Measurements from ENCODE around the gene FBXO2.

GRCh38 chr1:11645670-11646265 is 8.5 kb downstream of the FBXO2 start:
- TF ChIP-seq POLR2A (IDR thresholded peaks at IDR 0.05) = no peak
- TF ChIP-seq, protein P1, sequence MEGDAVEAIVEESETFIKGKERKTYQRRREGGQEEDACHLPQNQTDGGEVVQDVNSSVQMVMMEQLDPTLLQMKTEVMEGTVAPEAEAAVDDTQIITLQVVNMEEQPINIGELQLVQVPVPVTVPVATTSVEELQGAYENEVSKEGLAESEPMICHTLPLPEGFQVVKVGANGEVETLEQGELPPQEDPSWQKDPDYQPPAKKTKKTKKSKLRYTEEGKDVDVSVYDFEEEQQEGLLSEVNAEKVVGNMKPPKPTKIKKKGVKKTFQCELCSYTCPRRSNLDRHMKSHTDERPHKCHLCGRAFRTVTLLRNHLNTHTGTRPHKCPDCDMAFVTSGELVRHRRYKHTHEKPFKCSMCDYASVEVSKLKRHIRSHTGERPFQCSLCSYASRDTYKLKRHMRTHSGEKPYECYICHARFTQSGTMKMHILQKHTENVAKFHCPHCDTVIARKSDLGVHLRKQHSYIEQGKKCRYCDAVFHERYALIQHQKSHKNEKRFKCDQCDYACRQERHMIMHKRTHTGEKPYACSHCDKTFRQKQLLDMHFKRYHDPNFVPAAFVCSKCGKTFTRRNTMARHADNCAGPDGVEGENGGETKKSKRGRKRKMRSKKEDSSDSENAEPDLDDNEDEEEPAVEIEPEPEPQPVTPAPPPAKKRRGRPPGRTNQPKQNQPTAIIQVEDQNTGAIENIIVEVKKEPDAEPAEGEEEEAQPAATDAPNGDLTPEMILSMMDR (IDR thresholded peaks at IDR 0.05) = peak; percentile 56 to 73 (median 66)

Measured in transverse colon (tissue), 3 donors.